Measurements from ENCODE around the gene MTHFD1L.

The MTHFD1L gene

GRCh38 chr6:151101816-151102694 is 236.6 kb downstream of the MTHFD1L start:
- H3K4me3 ChIP-seq (replicated peaks; ENCODE audit: low read depth, low read length): no peak overlapping the region
- no peak for TF ChIP-seq CTCF (IDR thresholded peaks at IDR 0.05; ENCODE audit: low read depth, low read length, missing control alignments)
- no peak for DNase-seq (ENCODE audit: extremely low read depth, low read depth)

DNA sequence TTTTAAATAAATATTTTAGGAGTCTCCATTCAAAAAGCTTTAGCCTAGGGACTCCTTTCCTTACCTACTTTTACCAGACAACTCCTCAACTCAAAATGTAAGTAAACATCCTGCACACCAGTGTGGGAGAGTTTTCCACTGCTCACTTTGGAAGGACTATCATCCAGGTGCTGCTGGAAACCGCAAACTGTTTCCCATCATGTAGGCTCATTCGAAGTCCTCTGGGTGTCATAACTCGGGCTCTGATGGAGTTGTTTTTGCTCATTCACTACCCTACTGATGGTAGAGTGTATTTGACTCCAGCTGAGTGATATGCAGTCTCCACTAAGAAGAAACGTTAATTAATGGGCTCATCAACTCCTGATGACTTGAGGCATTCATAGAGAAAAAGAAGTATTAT is 237.8 kb downstream of the MTHFD1L start:
- DNase-seq (ENCODE audit: extremely low read depth, low read depth): no peak
- no peak overlapping the region for H3K4me3 ChIP-seq (replicated peaks; ENCODE audit: low read depth, low read length)

DNA sequence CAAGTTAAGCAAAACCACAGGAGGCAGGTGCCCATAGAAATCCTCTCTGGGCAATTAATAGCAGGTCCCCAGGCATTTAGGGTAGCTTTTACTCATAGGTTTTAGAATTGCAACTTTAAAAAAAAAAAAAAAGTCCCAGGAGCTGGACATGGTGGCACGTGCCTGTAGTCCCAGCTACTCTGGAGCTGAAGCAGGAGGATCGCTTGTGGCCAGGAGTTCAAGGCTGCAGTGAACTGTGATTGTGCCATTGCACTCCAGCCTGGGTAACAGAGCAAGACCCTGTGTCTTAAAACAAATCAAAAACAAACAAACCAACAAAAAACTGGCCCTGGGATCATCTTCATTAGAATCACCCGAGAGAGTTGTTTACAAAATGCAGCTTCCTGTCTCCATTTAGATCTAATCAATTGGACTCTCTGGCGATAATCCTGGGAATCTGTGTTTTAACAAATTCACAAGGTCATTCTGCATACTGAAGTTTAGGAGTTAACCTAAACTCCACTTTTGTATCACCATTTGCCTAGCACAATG is 242.5 kb downstream of the MTHFD1L start:
- TF ChIP-seq CTCF (IDR thresholded peaks at IDR 0.05; ENCODE audit: low read depth, low read length, missing control alignments): no peak
- no peak for DNase-seq (ENCODE audit: extremely low read depth, low read depth)
- no peak overlapping the region for H3K4me3 ChIP-seq (replicated peaks; ENCODE audit: low read depth, low read length)

More for the DNA sequence above, 237.8 kb downstream of the MTHFD1L start:
- no peak for TF ChIP-seq CTCF (IDR thresholded peaks at IDR 0.05; ENCODE audit: low read depth, low read length, missing control alignments)

DNA sequence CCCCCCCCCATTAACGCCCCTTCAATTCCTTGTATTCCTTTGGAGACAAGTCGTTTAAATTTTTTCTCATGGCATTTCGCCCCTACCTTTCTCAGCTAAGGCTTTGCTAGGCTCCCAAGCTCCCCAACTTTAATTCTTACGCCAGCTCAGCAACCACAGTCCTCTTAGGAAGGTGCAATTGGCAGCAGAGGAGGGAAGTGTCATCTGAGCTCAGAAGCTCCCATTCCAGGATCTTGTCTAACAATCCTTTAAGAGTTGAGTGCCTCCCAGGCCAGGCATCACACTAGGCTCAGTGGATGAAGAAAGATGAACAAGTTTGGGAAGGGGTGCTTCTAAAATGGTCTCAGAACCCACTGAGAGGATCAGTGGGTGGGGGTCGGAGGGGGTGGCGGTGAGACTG is 243.0 kb downstream of the MTHFD1L start:
- DNase-seq (ENCODE audit: extremely low read depth, low read depth): no peak
- no peak for TF ChIP-seq CTCF (IDR thresholded peaks at IDR 0.05; ENCODE audit: low read depth, low read length, missing control alignments)
- H3K4me3 ChIP-seq (replicated peaks; ENCODE audit: low read depth, low read length): no peak overlapping the region

DNA sequence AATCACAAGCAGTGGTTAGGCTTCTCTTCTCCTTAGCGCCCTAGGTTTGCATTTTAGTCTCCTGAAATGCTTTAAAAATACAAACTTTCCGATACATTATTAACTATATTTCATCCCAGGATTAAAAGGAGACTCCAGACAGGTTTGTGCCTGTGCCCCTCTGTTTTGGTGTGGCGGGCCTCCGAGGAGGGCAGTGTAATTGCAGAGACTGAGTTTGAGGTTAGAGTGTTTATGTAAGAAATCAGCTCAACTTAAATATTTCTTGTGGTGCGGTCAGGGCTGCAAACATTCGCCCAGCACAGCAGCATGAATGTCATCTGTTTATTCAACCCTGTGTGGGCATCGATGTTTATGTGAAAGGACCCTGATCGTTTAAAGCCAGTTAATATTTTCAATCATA is 243.9 kb downstream of the MTHFD1L start:
- no peak overlapping the region for H3K4me3 ChIP-seq (replicated peaks; ENCODE audit: low read depth, low read length)
- no peak for TF ChIP-seq CTCF (IDR thresholded peaks at IDR 0.05; ENCODE audit: low read depth, low read length, missing control alignments)
- DNase-seq (ENCODE audit: extremely low read depth, low read depth): no peak

DNA sequence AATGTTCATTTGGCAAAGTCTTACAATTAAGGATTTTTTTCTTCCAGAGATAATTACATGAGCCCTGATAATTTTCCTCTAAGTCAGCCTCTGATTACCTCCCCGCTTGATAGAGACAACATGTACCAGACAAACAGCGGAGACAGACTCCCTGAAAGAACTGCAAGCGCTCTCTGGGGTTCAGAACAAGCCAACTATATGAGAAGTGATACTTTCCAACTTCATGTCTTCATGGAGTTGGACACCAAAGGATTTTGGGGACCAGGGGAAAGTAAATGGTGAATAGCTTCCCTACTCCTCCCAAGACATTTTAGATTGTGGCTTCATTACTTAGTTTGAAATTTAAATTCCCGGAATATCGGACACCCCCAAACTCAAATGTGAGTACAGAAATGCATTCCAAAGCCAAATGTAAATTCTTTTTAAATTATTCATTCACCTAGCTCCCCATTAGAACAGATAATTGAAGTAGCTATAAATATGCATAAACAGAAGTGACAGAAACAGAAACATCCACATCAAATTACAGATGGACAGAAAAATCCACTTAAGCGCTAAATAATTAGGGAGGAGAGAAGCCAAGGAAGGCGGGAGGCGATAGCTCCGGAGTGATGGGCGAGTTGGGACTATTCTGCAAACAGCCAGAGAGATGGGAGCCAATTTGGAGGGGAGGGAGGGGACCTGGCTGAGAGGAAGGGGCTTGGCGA is 244.5 kb downstream of the MTHFD1L start:
- no peak overlapping the region for H3K4me3 ChIP-seq (replicated peaks; ENCODE audit: low read depth, low read length)
- no peak for TF ChIP-seq CTCF (IDR thresholded peaks at IDR 0.05; ENCODE audit: low read depth, low read length, missing control alignments)
- DNase-seq (ENCODE audit: extremely low read depth, low read depth): no peak
